DMS153 treated with DMSO at 0.1 percent for 48 hours (cell line): ENCODE data around the gene GPR183.

ENCODE experiments used
- DNase-seq: peaks from one replicate; lab custom pipeline; 2025; ENCODE audit not compliant: unreplicated experiment; lab: John Stamatoyannopoulos, UW

GPR183 gene, protein sequence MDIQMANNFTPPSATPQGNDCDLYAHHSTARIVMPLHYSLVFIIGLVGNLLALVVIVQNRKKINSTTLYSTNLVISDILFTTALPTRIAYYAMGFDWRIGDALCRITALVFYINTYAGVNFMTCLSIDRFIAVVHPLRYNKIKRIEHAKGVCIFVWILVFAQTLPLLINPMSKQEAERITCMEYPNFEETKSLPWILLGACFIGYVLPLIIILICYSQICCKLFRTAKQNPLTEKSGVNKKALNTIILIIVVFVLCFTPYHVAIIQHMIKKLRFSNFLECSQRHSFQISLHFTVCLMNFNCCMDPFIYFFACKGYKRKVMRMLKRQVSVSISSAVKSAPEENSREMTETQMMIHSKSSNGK

DNA sequence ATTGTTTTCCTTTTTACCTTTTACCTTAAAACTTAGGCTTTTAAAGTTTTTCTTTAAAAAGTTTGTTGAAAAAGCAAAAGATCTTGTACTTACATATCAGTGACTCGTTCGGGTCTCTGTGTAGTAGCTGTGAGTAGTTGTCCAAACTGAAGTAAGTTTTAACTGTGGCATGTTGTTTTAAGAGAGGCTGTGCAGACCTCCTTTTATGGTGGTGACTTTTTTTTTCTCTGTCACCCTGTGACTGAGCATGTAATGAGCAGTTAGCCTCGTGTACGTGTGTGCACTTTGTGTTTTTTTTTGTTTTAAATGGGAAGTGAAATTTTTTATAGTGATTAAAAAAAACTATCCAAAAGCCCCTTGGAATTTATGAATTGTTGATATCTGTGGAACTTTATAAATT lies at the start of gene GPR183:
TSS of gene GPR183 (minus strand) at position 153 of the 400 bp plus-strand sequence. CDS start 11,254 bp downstream, outside the sequence.
- DNase-seq, result no peak

DNA sequence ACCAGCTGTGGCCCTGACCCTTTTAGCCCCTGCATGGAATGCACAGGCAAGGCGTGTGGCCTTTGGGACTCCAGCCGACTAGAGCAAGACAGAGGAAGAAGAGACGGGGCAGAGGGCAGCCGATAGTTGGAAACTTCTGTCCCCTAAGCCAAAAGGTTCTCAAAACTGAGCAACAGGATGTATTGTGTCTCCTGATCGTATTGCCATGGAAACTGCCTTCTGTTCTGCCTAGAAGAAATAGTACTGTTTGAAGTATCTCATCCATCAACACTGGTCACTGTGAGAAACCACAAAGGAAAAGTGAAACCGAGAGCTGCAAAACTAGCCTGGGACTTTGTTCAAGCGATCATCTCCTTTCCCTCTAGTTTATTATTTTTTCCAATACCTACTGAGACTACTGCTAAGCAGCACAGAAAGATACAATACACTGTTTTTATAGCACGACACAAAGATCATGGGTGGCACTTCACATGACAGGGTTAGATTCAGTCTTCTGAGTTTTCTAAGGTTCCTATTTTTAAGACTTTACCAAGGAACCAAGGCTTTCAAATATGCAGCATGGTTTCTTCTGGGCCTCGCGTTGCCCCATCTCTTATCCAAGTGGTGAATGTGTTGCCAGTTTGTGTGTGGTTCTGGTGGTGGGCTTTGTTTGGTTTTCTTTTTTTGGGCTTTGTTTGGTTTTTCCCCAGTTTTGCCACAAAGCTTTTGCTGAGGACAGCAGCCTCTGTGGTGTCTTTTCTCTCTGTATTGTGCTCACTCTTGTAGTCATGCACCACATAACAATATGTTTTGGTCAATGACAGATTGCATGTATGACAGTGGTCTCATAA lies 49.3 kb upstream of the GPR183 start:
- no peak for DNase-seq

DNA sequence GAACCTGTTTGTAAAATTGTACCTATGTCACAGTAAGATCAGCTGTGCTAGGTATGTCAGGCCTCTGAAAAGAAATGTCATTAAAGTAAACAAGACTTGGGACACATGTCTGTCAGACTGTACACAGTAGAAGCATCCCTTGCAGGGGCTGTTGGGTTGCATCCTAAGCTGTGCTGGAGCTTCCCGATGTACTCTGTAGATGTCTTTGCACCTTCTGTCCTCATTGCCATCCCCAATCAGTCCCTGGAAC lies 48.7 kb upstream of the GPR183 start:
- DNase-seq, result no peak

DNA sequence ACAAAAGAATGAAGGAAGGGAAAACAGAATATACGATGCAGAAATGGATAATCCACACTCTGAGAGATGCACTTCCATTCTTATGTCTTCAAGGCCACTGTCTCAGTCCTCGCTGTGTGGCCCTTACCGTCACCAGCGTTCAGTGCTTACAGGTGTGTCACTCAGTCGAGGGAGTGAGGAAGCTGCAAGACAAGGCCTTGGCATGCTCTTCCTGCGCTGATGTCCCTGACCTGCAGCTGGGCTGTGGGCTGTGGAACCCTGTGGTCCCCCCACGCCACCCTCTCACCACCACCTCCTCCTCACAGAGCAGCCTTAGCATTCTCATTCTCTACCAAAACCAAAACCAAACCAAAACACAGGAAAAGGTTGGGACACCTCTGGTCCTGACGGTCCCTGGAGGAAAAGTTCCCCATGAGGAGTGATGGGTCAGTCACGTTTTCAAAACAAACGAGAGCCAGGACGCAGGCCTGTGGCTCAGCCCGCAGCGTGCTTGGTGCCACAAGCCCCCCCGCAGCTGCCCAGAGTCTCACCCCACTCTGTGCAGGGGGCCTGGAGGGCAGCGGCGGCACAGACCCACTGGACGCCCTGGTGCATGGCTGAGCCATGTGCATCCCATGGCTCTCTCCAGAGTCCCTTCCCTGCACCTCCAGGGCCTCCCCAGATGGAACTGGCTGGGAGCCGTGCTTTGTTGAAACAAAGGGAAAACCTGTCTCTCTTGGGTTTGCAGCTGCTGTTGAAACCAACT lies 48.2 kb upstream of the GPR183 start:
- DNase-seq, result no peak

DNA sequence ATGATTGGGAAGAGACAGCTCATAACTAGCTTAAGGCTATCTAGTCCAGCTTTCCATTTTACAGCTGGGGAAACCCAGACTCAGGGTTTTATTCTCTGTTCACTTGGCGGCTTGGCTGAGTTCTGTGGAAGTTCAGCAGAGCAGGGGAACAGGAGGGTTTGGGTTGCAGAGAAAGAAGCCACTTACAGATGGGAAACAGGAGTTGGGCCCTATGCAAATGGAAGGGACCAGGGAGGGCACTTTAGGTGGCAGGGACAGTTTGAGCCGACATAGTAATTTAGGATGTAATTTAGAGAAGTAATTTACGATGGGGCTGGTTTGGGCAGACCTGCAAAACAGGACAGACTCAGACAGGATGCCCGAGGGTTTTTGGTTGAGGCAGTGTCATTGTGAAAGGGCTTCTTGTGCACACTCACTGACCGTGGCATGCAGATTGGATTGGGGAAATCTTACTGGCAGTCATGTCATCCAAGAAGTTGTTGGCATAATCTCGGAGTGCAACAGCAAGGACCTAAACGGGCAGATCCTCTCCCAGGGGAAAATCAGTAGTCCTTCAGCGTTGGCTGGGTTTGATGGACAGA lies 47.3 kb upstream of the GPR183 start:
- no peak for DNase-seq

DNA sequence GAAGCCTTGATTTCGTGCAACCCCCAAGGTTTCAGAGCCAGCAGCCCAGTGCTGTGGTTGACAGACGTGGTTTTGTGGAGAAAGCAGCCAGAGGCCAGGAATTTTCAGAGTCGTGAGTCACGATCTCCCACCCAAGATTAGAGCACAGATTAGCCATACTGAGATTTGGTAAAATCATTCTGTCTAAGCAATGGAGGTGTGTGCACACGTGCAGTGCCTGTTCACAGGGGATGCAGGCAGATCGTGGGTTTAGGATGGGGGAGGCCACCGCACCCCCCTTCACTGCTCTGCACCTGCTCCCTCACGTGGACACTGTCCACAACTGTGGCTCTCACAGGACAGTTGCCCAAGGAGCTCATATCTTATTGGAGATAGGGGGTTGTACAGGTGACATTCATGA lies 46.6 kb upstream of the GPR183 start:
- DNase-seq, result no peak

DNA sequence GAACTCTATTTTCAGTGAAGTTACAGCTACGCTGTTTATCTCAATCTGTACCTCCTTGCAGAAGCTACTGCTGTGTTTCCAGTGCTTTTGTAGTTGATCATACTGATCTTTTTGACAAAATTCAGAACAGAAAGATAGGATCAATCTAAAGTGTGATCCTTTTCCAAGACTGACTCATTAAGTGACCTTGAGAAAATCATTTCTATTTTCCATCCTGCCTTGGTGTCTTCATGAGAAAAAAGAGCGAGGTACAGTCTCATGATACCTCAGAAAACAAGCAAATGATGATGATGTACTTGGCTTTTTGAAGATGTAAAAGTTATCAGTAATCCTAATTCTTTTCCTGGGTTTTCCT lies 46.0 kb upstream of the GPR183 start:
- DNase-seq, result no peak

DNA sequence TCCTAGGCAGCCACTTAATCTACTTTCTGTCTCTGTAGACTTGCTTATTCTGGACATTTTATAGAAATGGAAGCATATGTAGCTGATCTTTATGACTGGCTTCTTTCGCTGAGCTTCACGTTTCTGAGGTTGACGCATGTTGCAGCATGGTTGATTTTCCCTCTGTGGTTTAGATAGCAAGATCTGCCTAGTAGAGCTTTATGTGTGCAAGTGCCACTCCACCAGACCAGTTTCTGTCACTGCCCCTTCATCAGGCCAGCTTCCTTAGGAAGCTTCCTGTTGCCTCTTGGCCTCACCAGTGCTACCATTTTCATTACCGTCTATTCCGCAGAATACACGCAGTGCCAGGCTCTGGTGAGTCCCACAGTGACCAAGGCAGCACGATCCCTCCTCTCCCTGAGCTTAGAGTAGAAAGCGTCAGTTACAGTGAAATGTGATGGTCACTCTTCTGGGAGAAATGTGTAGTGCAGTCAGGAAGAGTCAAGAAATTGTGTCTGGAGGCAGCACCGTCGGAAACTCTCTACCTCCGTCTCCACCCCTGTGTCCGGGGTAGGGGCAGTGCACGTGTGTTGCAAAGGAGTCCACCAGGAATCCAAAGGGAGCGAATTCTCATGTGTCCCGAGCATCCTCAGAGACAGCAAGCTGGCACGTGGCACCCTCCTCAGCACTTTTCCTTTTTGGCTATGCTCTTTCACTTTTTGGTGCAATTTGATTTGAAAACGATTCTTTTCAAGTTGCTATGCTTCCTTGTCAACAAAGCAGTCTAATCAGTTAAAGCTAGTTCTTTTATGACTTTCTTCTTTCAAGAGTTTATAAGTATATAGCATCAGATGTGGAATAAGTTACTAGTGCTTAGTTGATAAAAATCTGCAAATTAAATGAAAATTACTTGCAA lies 45.4 kb upstream of the GPR183 start:
- no peak for DNase-seq

DNA sequence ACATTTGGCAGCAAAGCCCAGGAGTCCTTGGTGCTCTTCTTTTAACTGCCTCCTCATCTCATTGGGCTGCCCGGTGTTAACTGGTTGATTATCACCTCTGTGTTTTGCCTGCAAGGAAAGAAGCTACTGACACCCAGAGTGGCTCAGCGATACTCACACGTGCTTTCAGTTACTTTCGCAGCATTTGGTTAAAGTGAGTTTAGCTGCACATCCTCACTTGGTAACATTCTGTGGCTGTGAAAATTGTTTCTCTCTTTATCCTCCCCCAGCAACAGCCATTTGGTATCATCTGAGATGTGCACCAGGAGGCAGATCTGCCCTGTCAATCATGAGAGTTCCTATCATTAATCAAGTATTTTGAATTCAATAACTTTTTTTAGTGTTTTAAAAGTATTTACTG lies 44.6 kb upstream of the GPR183 start:
- no peak for DNase-seq

DNA sequence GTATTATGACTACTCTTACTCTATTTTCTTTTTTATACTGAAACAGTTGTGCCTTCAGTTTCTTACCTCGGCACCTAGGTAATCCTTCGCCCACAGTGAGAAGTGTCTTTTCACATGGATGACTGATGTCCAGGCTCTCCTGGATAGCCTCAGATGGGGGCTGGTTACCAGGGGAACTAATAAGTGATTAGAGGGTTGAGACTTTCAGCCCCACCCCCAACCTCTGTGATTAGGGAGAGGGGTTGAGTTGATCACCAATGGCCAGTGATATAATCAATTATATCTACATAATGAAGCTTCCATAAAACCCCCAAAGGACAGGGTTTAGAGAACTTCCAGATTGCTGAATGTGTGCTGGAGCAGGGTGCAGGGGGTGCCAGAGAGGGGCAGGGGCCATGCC lies 43.0 kb upstream of the GPR183 start:
- DNase-seq, result no peak

DNA sequence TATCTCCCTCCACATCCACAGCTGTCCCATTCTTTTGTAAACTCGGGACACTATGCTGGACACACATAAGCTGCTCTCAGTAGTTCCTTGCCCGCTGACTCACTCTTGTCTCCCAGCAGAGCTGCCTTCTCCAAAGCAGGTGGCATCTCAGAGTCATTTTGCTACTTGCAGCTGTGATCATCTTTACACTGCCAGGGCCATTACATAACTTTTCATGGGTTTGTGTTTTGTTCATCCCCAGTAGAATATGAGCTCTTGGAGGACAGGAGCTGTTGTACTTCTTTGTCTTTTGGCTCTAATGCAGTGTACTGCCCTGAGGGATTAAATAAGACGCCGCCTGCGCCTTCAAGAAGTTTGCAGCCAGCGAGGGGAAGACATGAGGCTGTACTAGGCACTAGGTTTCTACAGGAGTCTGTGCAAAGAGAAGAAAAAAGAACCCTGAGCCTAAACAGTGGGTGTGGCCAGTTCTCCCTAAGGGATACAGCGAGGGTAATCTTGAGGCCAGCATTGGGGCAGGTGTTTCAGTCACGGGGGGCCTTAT lies 40.8 kb upstream of the GPR183 start:
- DNase-seq, result no peak

DNA sequence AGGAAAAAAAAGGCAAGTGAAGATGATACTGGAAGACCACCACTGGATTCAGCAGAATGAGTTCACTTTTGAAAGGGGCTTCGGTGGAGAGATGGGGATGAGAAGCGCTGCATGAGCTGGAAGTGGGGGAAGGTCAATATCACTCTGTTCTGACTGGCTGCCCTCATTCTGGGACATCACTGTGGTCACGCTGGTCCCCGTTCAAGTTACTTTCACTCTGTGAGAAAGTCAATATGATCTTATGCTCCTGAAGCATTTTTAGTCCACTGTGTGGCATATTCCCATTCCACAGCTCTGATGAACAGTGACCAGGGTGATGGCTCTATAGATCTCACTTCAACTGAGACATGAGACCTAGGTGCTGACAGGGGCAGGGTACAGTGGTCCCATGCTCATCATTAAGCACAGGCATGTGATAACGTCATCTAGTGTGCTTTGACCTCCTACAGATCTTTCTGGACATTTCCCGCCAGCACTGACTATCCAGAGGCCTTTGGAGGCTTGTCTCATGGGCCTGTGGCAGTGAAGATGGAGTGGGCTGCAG lies 40.2 kb upstream of the GPR183 start:
- no peak for DNase-seq

DNA sequence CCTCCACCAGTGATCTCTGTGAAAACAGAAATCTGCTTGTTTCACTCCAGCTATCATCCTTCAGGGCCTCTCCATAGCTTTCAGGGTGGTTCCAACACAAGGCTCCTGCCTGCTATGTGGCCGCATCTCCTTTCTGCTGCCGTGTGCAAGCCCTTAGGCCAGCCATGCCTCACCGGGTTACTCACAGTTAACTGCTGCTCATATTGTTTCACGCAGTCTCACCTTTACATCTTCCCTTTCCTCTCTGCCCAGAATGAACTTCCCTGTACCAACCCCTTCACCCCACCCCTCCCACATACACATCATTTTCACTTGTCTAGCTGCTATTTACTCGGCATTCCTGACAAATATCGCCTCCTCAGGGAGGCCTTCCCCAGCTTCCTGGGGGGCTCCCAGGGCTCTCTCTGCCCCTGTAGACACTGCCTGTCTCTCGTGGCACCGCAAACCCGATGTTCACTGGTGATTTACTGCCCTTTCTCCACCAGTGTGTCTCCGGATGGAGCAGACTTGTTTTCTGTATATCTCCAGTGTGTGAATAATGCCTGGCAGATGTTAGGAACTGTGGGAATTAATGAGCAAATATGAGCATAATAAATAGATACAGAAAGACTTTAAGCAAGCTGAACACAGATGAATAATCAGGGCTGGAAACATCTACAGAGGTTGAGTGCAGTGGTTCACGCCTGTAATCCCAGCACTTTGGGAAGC lies 39.3 kb upstream of the GPR183 start:
- DNase-seq, result no peak

DNA sequence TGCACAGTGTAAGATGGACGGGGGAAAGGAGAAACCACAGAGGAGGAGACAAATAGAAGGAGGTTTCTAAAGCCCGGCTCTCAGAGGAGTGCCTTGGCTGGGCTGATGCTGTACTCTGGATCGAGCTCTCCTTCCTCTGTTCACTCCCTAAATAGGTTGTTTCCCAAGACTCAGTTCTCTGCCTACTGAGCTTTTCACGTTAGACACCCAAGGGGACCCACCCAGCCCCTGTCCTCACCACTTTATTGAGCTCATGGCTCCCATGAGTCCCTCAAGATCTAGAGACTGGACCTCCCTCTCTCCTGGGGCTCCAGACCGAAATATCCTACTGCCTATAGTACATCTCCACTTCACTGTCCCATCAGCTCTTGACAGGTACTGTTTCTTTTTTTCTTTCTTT lies 38.1 kb upstream of the GPR183 start:
- no peak for DNase-seq

DNA sequence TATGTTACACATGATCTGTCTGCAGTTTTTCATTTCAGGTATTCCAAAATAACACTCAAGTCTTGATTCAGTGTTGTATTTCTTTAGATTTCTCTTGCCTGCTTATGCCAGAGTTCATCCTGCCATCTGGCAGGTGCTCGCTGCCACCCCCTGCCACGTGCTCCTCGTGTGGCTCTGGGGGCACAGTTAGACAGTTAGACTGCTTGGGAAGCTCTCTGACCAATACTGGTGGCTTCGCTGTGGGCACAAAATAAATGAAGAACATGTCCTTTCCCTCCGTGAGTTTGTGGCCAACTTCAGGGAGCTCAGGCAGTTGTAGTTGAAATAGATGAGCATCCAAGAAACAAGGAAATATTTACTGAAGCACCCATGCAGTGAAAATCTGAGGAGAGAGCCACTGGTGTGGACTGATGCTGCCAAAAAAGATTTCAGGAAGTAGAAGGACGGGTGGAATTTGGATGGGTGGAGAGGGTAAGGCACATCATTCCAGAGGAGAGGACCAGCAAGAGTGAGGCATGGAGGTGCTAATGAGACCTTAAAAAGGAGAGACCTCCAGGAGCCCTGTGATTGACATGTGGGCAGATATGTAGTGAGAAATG lies 37.5 kb upstream of the GPR183 start:
- DNase-seq, result no peak

DNA sequence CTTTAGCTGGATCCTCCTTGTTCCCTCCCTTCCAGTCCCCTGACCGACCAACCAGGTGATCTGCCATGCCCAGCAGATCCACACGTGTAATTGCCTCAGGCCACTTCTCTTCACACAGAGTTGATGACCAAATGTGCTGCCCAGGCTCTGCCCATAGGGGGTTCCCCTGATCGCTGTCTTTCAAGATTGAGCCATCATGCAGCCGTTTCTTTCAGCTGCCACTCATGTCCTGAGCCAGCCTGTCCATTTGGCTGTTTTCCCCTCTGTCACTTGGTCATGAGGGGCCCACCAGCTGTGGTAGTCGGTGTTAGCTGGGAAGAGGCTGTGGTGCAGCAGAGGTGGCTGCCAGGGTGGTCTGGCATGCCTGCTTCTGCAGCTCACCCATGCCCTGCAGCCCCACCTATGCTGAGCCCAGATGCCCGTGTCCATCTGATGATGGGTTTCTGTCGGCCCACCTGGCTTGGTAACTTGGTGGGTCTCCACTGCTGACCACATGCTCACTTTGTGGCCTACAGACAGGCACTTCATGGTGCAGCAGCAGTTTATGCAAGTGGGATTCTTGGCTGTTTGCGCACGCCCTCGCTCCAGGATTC lies 35.6 kb upstream of the GPR183 start:
- no peak for DNase-seq

DNA sequence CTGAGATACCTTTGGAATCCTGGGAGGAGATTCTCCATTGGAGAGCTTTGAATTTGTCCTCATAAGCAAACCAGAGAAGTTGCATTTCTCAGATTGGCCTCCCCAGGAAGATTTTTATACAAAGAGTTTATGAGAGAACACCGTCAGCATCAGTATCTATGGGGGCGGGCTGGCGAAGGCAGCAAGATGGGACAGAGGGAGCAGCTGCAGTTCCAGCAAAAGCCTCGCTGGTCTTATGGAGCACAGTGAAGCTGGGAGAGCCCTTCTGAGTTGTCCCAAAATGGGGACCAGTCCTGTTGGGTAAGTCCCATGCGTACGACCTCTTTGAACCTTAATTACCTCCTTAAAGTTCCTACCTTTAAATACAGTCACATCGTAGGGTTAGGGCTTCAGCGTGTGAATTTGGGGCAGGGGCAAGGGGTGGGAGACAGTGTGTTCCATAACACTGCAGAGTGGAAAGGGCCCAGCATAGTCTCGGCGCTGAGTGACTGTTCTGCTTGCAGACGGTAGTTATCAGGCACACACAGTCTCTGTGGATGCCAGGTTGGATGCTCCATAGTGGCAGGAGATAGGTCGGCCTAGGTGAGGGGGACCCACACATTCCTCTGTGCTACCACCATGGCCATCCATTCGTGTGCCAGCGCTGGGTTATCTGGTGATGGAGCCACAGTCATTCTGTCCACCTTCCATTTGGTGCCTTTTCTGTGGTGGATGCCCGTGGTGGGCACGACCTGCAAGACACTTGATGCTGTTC lies 34.9 kb upstream of the GPR183 start:
- DNase-seq, result no peak

DNA sequence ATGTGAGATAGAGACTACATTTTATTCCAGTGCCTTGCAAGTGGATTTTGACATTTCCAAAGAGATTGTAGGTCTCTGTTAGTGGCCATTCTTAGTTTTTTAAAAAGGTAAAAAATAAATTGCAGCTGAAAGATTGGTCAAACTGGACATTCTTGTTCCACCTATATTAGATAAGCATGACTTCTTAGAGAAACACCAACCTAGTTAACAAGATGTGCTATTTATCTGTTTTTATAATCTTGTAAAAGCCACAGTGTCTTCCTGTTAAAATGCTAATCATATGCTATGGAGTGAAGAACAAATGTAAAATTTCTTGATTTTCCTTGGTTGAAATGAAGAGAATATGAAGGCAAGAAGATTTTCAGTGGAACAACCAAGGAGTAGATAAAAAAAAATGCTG lies 33.4 kb upstream of the GPR183 start:
- DNase-seq, result no peak
